Gastroesophageal sphincter (tissue), 3 donors: ENCODE data around the gene FADS3.

Experiments used
- POLR2A ChIP-seq, 2 donors: fragments of 450-650 bp; IDR thresholded peaks; one replicate each; pipeline ENCODE4 v1.6.1; 2017; ENCODE audit warnings: antibody characterized with exemption in 2 of 2, mild to moderate bottlenecking in 2 of 2, moderate library complexity in 1 of 2
- POLR2AphosphoS5 ChIP-seq: sonication (generic); formaldehyde crosslinking; IDR thresholded peaks from one replicate; pipeline ENCODE4 v1.6.1; 2017; ENCODE audit warnings: antibody characterized with exemption
- TF ChIP-seq, protein P1 (sequence below), 4 experiments: fragments of 200-600 bp in 2 of 4; fragments of 450-650 bp in 2 of 4; sonication (generic) in 1 of 4; IDR thresholded peaks; one replicate each; pipeline ENCODE4 v1.5.1; 2017 to 2019; ENCODE audit warnings: antibody characterized with exemption in 4 of 4, mild to moderate bottlenecking in 2 of 4, moderate library complexity in 2 of 4

DNA sequence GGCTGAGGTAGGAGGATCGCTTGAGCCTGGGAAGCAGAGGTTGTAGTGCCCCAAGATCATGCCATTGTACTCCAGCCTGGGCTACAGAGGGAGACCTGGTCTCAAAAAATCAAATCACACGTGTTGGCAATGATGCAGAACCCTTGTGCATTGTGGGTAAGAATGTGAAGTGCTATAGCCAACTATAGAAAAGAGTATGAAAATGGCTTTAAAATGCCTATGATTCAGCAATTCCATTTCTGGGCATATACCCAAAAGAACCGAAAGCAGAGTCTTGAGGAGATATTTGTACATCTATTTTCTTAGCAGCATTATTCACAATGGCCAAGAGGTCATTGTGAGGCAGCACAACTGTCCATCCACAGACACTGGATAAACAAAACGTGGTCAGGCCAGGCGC, 2.6 kb upstream of the FADS3 start:
- TF ChIP-seq, protein P1, sequence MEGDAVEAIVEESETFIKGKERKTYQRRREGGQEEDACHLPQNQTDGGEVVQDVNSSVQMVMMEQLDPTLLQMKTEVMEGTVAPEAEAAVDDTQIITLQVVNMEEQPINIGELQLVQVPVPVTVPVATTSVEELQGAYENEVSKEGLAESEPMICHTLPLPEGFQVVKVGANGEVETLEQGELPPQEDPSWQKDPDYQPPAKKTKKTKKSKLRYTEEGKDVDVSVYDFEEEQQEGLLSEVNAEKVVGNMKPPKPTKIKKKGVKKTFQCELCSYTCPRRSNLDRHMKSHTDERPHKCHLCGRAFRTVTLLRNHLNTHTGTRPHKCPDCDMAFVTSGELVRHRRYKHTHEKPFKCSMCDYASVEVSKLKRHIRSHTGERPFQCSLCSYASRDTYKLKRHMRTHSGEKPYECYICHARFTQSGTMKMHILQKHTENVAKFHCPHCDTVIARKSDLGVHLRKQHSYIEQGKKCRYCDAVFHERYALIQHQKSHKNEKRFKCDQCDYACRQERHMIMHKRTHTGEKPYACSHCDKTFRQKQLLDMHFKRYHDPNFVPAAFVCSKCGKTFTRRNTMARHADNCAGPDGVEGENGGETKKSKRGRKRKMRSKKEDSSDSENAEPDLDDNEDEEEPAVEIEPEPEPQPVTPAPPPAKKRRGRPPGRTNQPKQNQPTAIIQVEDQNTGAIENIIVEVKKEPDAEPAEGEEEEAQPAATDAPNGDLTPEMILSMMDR (IDR thresholded peaks at IDR 0.05): no peak
- TF ChIP-seq POLR2AphosphoS5: no peak
- no peak for TF ChIP-seq POLR2A (IDR thresholded peaks at IDR 0.05)
